Ascending aorta (tissue), 2 donors: ENCODE results near the gene TMEM170A. TPM values are rescaled to one million over a fixed set of nuclear protein-coding genes. Genes with fewer than 3 reads are reported as not detected.
"Not testable (repeated sequence)": the region's sequence is repeated elsewhere in the genome, so short reads cannot be mapped to it uniquely, and the experiment has no call there.

Experiments
- DNase-seq, 2 donors: peaks; one replicate each; pipeline ENCODE4 v3.0.0-alpha.2; 2019; ENCODE audit warnings: low spot score in 2 of 2
- H3K27ac ChIP-seq, 2 donors: fragments of 200-600 bp; sonication (generic); one replicate each; pipeline ENCODE4 v1.5.1; 2016 to 2017; ENCODE audit warnings: mild to moderate bottlenecking in 1 of 2
- H3K27me3 ChIP-seq: fragments of 200-600 bp; sonication (generic); one replicate; pipeline ENCODE4 v1.5.1; 2017
- H3K36me3 ChIP-seq, 2 donors: fragments of 200-600 bp; sonication (generic); one replicate each; pipeline ENCODE4 v1.5.1; 2016
- H3K4me1 ChIP-seq, 2 donors: fragments of 200-600 bp; sonication (generic); one replicate each; pipeline ENCODE4 v1.5.1; 2016 to 2017; ENCODE audit warnings: mild to moderate bottlenecking in 1 of 2
- H3K4me3 ChIP-seq, 2 donors: fragments of 200-600 bp; sonication (generic); one replicate each; pipeline ENCODE4 v1.5.1; 2016 to 2017; ENCODE audit warnings: mild to moderate bottlenecking in 1 of 2
- H3K9me3 ChIP-seq, 2 donors: fragments of 200-600 bp; sonication (generic); one replicate each; pipeline ENCODE4 v1.5.1; 2016
- CTCF ChIP-seq, 3 experiments: fragments of 200-600 bp in 2 of 3; fragments of 450-650 bp in 1 of 3; sonication (generic) in 2 of 3; IDR thresholded peaks; one replicate each; pipeline ENCODE4 v1.5.1; 2016 to 2019; ENCODE audit warnings: antibody characterized with exemption in 3 of 3, mild to moderate bottlenecking in 1 of 3, moderate library complexity in 1 of 3
- intact Hi-C: fragments of 100-400 bp; cut with DNase I; formaldehyde crosslinking; loops from one replicate; pipeline ENCODE4 v1.15.1; 2023
- total RNA-seq: library from RNA; depleted of rRNA; stranded (reverse); fragments of >200 nt; gene quantifications from one replicate; pipeline ENCODE4 v1.1.0, GENCODE V29; 2016

TMEM170A gene, protein sequence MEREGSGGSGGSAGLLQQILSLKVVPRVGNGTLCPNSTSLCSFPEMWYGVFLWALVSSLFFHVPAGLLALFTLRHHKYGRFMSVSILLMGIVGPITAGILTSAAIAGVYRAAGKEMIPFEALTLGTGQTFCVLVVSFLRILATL
- 33.0 TPM for total RNA-seq

- Histone ChIP-seq H3K4me3 (peak within 1 kb of the TSS; percentile 86 to 97), H3K9me3 (no peaks in the 10 kb centered on the region), H3K36me3 (no peaks in the 10 kb centered on the region), H3K4me1 (peaks cover 0 to 7% of the 10 kb centered on the region in 2 donors), H3K27ac (peak within 1 kb of the TSS; percentile 93 to 96), H3K27me3 (no peaks in the 10 kb centered on the region)
- peak; percentile 100 for TF ChIP-seq CTCF (IDR thresholded peaks at IDR 0.05)
- DNase-seq = peak; percentile 98 to 100
- intact Hi-C loops = loop anchor here (1.0 to 5.0 kb wide), 6 partner anchors 31 to 265 kb away; partner anchors contain the start of genes ADAT1, CFDP1, KARS1 and TERF2IP
These were observed at the start of gene TMEM170A for GRCh38 chr16:75464122-75464918. TMEM170A (minus strand) TSS chr16:75464689; CDS start chr16:75464600, 89 bp downstream.

- Histone ChIP-seq H3K9me3 (no peaks in the 10 kb centered on the region), H3K4me1 (peaks cover under 1 to 5% of the 10 kb centered on the region in 2 donors), H3K36me3 (no peaks in the 10 kb centered on the region), H3K27ac (no peak overlapping the region), H3K27me3 (no peaks in the 10 kb centered on the region), H3K4me3 (no peak overlapping the region)
- intact Hi-C loops = no loop called here
- TF ChIP-seq CTCF (IDR thresholded peaks at IDR 0.05) = no peak
- peak in 1 of 2 donors; percentile 72 for DNase-seq
These were observed 42.1 kb upstream of the TMEM170A start for GRCh38 chr16:75506574-75506973.

DNA sequence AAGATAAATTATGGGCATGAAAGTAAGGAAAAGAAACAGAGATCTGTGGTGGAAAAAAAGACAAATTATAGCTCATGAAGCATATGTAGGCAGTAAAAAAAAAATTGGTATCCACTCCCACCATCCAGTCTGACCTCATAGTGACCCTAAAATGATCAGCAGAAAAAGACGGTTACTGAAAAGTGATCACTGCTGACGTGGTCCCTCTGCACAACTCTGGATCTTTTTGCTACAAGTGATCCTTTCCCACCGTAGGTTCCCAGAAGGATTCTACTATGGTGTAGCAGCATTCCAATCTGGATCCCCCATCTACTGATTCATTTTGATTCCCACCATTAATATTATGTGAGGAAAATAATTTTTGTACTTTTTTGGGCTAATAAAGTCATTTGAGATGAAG, 41.6 kb upstream of the TMEM170A start:
- Histone ChIP-seq H3K27ac (no peak overlapping the region), H3K36me3 (no peaks in the 10 kb centered on the region), H3K27me3 (no peaks in the 10 kb centered on the region), H3K4me3 (no peak overlapping the region), H3K9me3 (no peaks in the 10 kb centered on the region), H3K4me1 (peaks cover 4 to 7% of the 10 kb centered on the region in 2 donors)
- no peak for DNase-seq
- intact Hi-C loops = no loop called here
- TF ChIP-seq CTCF (IDR thresholded peaks at IDR 0.05) = no peak

DNA sequence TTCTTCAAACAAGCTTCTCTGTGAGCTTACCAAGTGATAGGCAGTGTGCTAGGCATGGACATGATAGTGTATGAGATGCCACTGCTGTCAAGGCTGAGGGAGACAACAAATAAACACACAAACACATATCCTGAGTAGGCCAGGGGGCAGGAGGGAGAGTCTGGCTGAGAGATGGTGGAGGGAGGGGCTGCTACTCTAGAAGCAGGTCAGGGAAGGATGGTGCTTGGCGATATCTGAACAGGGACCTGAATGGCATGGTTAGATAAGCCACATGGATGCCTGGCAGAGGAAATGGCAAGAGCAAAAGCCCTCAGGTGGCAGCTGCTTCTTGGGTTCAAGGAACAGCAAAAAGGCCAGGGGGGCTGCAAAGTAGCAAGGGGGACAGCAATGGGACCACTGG, 39.3 kb upstream of the TMEM170A start:
- TF ChIP-seq CTCF (IDR thresholded peaks at IDR 0.05) = no peak
- peaks cover 4 to 16% of the 10 kb centered on the region in 2 donors for H3K4me1 ChIP-seq
- H3K36me3 ChIP-seq = no peaks in the 10 kb centered on the region
- H3K4me3 ChIP-seq = no peak overlapping the region
- H3K27me3 ChIP-seq = no peaks in the 10 kb centered on the region
- intact Hi-C loops = no loop called here
- H3K9me3 ChIP-seq = no peaks in the 10 kb centered on the region
- no peak for DNase-seq
- no peak overlapping the region for H3K27ac ChIP-seq

DNA sequence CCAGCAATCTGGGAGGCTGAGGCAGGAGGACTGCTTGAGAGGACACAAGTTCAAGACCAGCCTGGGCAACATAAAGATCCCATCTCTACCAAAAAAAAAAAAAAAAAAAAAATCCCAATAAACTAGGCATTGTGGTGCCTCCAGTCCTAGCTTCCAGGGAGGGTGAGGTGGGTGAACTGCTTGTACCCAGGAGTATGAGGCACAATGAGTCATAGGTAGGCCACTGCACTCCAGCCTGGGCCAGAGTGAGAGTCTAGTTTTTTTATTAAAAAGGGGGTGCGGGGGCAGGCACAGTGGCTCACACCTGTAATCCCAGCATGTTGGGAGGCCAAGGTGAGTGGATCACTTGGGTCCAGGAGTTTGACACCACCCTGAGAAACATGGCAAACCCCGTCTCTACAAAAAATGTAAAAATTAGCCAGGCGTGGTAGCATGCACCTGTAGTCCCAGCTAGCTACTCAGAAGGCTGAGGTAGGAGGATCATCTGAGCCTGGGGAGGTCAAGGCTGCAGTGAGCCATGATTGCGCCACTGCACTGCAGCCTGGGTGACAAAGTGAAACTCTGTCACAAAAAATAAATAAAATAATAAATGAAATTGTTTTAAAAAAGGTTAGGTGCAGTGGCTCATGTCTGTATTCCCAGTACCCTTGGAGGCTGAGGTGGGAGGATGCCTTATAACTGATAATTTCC, 38.6 kb upstream of the TMEM170A start:
- H3K27ac ChIP-seq = peak overlapping the region in 1 of 2 donors; percentile 53
- intact Hi-C loops = no loop called here
- no peak for DNase-seq

DNA sequence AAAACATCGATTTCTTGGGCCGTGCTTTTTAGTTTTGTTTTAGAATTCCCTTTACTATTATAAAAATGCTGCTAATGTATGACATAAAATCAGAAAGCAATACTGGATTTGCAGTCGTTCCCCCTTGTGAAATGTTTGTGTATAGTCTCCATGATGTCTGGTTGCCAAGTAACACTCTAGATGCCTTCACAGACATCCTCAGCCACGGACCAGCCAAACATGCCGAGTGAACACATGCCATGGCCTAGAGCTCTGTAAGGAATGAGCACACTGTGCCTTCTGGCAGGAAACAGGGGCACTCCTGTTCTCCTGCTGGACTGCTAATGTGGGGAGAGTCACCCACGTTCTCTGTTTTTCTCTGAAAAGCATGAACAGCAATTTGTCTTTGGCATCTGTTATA, 37.3 kb upstream of the TMEM170A start:
- Histone ChIP-seq H3K4me1 (peaks cover 6 to 20% of the 10 kb centered on the region in 2 donors), H3K27ac (peak overlapping the region; percentile 53 to 73), H3K4me3 (peak overlapping the region in 1 of 2 donors; percentile 28)
- intact Hi-C loops = loop anchor here (2.0 kb wide), 1 partner anchor 37 kb away; the partner anchor contains the start of gene TMEM170A
- not testable (repeated sequence) for H3K27me3 ChIP-seq, H3K9me3 ChIP-seq, H3K36me3 ChIP-seq
- peak; percentile 24 to 86 for DNase-seq

More for the DNA sequence above, 38.6 kb upstream of the TMEM170A start:
- no peak overlapping the region for H3K4me3 ChIP-seq
- H3K9me3 ChIP-seq = no peaks in the 10 kb centered on the region
- no peak for TF ChIP-seq CTCF (IDR thresholded peaks at IDR 0.05)
- peaks cover 6 to 20% of the 10 kb centered on the region in 2 donors for H3K4me1 ChIP-seq
- H3K36me3 ChIP-seq = no peaks in the 10 kb centered on the region
- H3K27me3 ChIP-seq = no peaks in the 10 kb centered on the region
